NCI-H446 (cell line): ENCODE measurements around the gene MRPL27.

Experiments
- DNase-seq, 2 experiments: peaks; one replicate each; lab custom pipeline; 2025; lab: John Stamatoyannopoulos, UW

MRPL27 gene

GRCh38 chr17:50345432-50346312 lies 27.3 kb downstream of the MRPL27 start, which contains the start of gene XYLT2:
TSS of gene XYLT2 (plus strand) at chr17:50346126. CDS start at chr17:50346141, 15 bp downstream.
- peak; percentile 61 to 88 for DNase-seq

GRCh38 chr17:50344731-50345365 lies 28.1 kb downstream of the MRPL27 start:
- DNase-seq, result no peak

DNA sequence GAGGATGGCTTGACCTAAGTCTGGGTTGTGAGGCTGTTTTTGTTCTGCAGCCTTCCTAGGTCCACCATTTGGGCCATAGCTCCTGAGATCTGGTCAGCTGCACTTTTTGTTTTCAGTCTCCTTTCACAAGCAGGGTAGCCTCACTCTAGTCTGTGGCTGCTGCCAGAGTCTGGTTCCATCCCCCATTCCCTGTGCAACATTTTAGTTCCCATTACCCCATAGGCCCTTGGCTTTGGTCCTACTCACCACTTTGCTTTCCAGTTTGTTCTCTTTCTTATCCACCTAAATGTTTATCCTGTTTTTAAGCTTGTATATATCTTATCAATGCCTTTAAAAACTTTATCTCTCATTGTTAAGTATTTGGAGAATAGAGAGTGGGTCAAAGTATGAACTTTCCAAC lies 33.6 kb downstream of the MRPL27 start:
- DNase-seq, result no peak

- no peak for DNase-seq
Observed at GRCh38 chr17:50338645-50339044, 34.3 kb downstream of the MRPL27 start.

DNA sequence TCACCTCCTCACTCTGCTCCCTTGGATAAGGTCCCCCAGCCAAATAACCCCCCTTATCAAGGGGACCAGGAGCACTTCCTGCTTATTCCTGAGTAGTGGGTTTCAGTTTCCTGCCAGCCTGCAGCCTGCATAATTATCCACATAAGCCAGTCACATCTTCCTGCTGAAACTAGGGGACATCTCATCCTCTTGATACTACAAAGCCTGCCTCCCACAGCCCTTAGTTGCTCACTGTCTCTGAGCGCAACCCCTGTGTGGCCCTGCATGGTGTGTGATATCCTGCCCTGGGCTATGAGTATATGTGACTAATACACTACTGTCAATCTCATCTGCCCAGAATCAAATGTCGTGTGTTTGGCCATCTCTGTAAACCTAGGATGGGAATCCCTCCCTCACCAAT lies 35.0 kb downstream of the MRPL27 start:
- no peak for DNase-seq

DNA sequence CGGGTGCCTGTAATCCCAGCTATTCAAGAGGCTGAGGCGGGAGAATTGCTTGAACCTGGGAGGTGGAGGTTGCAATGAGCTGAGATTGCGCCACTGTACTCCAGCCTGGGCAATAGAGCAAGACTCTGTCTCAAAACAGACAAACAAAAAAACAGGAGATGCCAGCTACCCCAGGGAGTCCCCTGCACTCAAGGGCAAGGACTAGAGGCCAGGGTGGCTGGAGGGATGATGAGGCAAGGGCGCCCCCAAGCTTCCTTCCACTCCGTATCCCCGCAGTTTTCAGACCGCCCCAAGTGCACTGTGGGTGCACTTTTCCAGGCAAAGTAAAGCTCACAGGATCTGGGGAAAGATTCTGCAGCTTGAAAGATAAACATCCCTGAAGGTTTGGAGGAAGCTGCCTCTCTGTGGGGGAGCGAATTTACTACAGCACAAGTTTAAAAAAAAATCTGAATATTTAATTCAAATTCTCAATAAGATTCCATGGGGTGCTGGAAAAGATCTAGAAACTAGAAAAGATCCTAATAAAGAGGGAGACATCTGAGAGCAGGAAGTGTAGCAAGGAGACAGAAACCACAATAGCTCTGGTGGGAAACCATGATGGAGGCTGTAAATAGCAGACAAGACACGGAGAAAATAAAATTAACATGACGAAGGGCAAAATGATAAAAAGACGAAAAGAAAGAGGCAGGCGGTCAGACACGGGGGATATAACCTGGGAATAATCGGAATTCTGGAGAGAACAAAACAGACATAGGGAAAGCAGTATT lies 39.5 kb downstream of the MRPL27 start:
- DNase-seq, result peak in 1 of 2 experiments; percentile 4

- no peak for DNase-seq
Observed at GRCh38 chr17:50332196-50332595, 40.8 kb downstream of the MRPL27 start.

GRCh38 chr17:50331085-50331791 lies 41.7 kb downstream of the MRPL27 start:
- DNase-seq, result peak; percentile 14 to 30

- DNase-seq, result no peak
Observed at GRCh38 chr17:50330151-50330775, 42.7 kb downstream of the MRPL27 start.

GRCh38 chr17:50329716-50330115 lies 43.3 kb downstream of the MRPL27 start:
- no peak for DNase-seq

DNA sequence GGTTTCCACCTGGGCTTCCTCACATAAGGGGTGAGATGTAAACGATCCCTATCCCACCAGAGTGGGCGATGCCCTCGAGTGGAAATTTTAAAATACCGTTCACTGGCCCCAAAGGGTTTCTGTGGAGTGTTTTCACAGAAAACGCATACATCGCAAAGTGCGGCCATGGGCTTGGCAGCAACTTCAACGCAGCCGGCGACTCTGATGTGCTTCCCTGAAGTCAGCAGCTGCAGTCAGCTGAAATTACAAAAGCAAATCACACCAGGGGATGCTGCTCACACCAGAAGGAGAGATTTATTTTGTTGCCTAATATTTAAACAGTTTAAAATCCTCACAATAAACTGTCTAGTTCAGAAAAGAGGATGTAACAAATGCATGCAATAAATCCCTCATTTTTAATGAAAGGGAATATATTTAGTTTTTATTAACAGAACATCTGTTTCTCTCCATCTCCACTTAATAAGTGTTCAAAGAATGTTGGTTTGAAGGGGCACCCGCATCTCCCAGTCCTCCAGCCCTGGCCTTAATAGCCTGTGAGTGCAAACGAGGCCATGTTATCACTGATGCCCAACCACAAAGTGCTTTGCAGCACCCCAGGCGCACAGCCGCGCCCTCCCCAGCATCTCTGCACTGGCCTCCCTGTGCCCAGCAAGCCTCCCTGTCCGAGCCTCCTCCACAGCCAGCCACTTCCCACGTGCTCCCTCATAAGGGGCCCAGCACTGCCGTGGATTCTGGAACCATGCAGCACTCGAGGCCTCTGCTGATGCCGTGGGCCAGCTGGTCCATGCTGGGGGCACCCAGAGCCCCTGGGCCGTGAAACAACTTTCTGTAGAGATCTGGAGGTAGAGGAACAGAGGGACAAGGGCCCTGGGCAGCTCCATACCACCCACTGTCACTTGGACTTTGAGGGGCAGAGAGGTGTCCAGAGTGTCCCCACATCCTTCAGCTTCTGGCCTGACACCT lies 44.3 kb downstream of the MRPL27 start:
- peak in 1 of 2 experiments; percentile 20 for DNase-seq

DNA sequence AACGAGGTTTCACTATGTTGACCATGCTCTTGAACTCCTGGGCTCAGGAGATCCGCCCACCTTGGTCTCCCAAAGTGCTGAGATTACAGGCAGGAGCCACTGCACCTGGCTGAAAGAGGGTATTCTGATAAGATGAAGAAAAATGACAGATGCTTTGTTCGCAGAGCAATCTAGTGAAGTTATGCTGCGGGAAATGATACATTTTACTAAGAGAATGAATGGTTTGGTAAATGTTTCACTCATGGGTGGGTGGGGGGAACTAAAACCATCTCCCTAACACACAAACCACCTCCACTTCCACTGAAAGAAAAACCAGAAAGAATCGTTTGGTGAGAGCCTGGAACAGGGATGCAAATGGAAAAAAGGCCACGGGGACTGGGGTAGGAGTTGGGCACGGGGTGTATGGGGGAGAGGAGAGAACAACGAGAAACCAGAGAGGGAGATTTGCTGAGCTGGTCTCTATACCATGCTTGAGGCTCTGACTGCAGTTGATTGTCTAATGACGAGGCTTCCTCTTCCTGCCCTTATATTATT lies 46.1 kb downstream of the MRPL27 start:
- no peak for DNase-seq

DNA sequence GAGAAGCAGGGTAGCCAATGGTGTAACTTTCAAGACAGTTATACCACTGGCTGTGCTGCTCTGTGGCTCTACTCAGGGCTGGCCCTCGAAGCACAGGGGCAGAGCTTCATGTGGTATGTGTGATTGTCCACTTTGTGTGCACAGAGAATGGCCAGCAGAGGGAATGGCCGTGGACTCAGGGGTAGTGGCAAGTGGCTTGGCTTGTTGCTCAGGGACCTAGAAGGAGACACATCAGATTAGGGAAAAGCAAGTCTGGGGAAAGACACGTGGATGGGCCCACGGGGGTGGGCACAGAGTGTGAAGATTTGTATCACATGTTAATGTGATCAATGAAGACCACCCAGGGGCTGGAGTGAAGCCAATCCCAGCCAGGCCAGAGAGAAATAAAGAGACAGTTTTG lies 47.1 kb downstream of the MRPL27 start:
- peak in 1 of 2 experiments; percentile 41 for DNase-seq

GRCh38 chr17:50323060-50323459 lies 49.9 kb downstream of the MRPL27 start:
- no peak for DNase-seq

DNA sequence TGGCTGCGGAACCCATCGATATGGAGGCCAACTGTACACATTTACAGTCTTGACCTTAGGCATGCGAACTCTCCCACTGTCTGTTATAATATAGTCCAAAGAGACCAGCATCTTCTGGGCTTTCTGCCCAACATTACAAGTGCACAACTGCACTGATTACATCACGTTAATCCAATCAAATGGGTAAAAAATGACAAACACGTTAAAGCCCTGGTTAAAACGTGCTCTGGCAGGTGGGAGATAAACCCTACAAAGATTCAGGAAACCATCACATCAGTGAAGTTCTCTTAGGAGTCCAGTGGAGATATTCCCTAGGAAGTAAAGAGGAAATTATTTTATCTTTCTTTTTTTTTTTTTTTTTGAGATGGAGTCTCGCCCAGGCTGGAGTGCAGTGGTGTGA lies 50.7 kb downstream of the MRPL27 start:
- peak; percentile 29 to 43 for DNase-seq

GRCh38 chr17:50319306-50320004 lies 53.5 kb downstream of the MRPL27 start:
- no peak for DNase-seq

DNA sequence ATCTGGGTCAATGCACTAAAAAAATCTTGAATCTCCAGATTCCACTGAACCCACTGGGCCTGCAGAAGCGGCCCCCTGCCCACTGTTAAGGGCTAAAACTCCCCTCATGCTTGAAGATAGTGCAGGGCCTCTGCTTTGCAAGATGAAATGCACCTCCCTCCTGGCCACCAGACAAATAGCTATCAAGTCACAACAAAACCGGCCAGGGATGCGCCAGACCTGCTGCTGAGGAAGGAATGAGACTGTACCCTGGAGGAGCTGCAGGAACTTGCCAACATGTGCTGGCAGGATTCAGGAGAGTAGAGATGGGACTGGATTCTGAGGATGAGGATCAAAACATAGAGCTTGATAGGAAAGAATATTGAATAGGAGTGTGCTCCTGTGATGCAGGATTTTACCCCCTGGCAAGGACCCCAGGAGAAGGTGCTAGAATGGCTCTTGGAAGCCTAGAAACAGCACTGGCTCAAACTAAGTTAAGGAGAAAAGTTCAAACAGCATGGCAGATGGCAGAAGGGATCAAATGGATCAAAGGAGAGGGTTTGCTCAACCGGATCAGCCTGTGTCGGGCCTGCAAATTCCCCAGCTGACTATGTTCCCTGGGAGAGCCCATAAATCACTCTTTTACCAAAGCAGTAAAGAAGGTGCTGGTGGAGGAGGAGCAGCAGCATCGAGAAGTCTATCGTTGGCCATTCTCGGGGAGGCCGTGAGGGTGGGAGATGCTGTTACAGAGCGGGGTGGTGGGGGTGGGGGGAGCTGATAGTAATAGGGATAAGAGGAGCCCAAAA lies 54.3 kb downstream of the MRPL27 start:
- peak; percentile 60 to 77 for DNase-seq
